ENCODE measurements around the gene MACROH2A1. TPM values are rescaled to one million over a fixed set of nuclear protein-coding genes. Genes with fewer than 3 reads are reported as not detected.

Gene MACROH2A1
- total RNA-seq: 157 and 162 TPM in 2 replicates

GRCh38 chr5:135398855-135399793, at the start of gene MACROH2A1:
MACROH2A1 (minus strand) TSS chr5:135399231; CDS start chr5:135389093, 10,138 bp downstream.

GRCh38 chr5:135447298-135447929, 48.4 kb upstream of the MACROH2A1 start, which contains the start of gene DCANP1:
DCANP1 (minus strand) TSS chr5:135447348; CDS start chr5:135447108, 240 bp downstream.

Other genes starting within 250 kb of the MACROH2A1 start
- not detected in 2 replicates for gene DCANP1, start 48.1 kb upstream of the MACROH2A1 start, total RNA-seq
- gene TIFAB, start 53.1 kb upstream of the MACROH2A1 start, total RNA-seq: not detected in 2 replicates
- not detected in 2 replicates for gene NEUROG1, start 136.7 kb upstream of the MACROH2A1 start, total RNA-seq
- gene CXCL14, start 179.8 kb upstream of the MACROH2A1 start, total RNA-seq: not detected in 2 replicates